Measurements from ENCODE around the gene NRM. TPM values are rescaled to one million over a fixed set of nuclear protein-coding genes. Genes with fewer than 3 reads are reported as not detected.

NRM gene
- total and polyA plus RNA-seq, 2 of the 13 experiments (the other 11 are each of a cell fraction or from before 2014, with no cell fraction given): 12.5 to 16.0 TPM

GRCh38 chr6:30717129-30717844, 26.5 kb upstream of the NRM start, which contains the start of gene MDC1 (continued):
- TF ChIP-seq, protein P1, sequence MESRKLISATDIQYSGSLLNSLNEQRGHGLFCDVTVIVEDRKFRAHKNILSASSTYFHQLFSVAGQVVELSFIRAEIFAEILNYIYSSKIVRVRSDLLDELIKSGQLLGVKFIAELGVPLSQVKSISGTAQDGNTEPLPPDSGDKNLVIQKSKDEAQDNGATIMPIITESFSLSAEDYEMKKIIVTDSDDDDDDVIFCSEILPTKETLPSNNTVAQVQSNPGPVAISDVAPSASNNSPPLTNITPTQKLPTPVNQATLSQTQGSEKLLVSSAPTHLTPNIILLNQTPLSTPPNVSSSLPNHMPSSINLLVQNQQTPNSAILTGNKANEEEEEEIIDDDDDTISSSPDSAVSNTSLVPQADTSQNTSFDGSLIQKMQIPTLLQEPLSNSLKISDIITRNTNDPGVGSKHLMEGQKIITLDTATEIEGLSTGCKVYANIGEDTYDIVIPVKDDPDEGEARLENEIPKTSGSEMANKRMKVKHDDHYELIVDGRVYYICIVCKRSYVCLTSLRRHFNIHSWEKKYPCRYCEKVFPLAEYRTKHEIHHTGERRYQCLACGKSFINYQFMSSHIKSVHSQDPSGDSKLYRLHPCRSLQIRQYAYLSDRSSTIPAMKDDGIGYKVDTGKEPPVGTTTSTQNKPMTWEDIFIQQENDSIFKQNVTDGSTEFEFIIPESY (CRISPR knock-in tag; IDR thresholded peaks at IDR 0.05): peak; percentile 89
- TF ChIP-seq EHMT2 (IDR thresholded peaks at IDR 0.05; ENCODE audit: borderline replicate concordance, low read depth, low read length) (peak; percentile 78; the same call in 1 of the 2 replicates), NPAS2 (CRISPR knock-in tag; IDR thresholded peaks at IDR 0.05; ENCODE audit: borderline replicate concordance) (no peak), ZNF24 (IDR thresholded peaks at IDR 0.05) (no peak), HMG20B (CRISPR knock-in tag; conservative IDR thresholded peaks at IDR 0.05) (peak; percentile 39; the same call in 1 of the 2 replicates), ZNF460 (CRISPR knock-in tag; IDR thresholded peaks at IDR 0.05; ENCODE audit: borderline replicate concordance) (no peak; the same call in 1 of the 2 replicates), JUN (CRISPR knock-in tag; IDR thresholded peaks at IDR 0.05) (peak; percentile 91), HCFC1 (IDR thresholded peaks at IDR 0.05; ENCODE audit: low read depth, low read length) (peak; percentile 74), KMT2B (CRISPR knock-in tag; IDR thresholded peaks at IDR 0.05) (peak; percentile 95), HOXA3 (CRISPR knock-in tag; IDR thresholded peaks at IDR 0.05) (peak; percentile 99), ZUFSP (CRISPR knock-in tag; IDR thresholded peaks at IDR 0.05; ENCODE audit: borderline replicate concordance) (no peak), CBX1 (IDR thresholded peaks at IDR 0.05; ENCODE audit: low read depth) (peak; percentile 65), ZFP62 (CRISPR knock-in tag; IDR thresholded peaks at IDR 0.05) (no peak), ZNF720 (CRISPR knock-in tag; IDR thresholded peaks at IDR 0.05) (0 out of 2 replicates have a peak, but pooled peaks have one; percentile 68), ZNF276 (CRISPR knock-in tag; IDR thresholded peaks at IDR 0.05; ENCODE audit: low read depth) (no peak)
- TF ChIP-seq, protein P2, sequence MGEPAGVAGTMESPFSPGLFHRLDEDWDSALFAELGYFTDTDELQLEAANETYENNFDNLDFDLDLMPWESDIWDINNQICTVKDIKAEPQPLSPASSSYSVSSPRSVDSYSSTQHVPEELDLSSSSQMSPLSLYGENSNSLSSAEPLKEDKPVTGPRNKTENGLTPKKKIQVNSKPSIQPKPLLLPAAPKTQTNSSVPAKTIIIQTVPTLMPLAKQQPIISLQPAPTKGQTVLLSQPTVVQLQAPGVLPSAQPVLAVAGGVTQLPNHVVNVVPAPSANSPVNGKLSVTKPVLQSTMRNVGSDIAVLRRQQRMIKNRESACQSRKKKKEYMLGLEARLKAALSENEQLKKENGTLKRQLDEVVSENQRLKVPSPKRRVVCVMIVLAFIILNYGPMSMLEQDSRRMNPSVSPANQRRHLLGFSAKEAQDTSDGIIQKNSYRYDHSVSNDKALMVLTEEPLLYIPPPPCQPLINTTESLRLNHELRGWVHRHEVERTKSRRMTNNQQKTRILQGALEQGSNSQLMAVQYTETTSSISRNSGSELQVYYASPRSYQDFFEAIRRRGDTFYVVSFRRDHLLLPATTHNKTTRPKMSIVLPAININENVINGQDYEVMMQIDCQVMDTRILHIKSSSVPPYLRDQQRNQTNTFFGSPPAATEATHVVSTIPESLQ (CRISPR knock-in tag; conservative IDR thresholded peaks at IDR 0.05): peak; percentile 85; the same call in 1 of the 2 replicates
- TF ChIP-seq, protein P3, sequence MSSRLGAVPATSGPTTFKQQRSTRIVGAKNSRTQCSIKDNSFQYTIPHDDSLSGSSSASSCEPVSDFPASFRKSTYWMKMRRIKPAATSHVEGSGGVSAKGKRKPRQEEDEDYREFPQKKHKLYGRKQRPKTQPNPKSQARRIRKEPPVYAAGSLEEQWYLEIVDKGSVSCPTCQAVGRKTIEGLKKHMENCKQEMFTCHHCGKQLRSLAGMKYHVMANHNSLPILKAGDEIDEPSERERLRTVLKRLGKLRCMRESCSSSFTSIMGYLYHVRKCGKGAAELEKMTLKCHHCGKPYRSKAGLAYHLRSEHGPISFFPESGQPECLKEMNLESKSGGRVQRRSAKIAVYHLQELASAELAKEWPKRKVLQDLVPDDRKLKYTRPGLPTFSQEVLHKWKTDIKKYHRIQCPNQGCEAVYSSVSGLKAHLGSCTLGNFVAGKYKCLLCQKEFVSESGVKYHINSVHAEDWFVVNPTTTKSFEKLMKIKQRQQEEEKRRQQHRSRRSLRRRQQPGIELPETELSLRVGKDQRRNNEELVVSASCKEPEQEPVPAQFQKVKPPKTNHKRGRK (CRISPR knock-in tag; IDR thresholded peaks at IDR 0.05): 0 out of 2 replicates have a peak, but pooled peaks have one; percentile 44
- TF ChIP-seq, protein P4, sequence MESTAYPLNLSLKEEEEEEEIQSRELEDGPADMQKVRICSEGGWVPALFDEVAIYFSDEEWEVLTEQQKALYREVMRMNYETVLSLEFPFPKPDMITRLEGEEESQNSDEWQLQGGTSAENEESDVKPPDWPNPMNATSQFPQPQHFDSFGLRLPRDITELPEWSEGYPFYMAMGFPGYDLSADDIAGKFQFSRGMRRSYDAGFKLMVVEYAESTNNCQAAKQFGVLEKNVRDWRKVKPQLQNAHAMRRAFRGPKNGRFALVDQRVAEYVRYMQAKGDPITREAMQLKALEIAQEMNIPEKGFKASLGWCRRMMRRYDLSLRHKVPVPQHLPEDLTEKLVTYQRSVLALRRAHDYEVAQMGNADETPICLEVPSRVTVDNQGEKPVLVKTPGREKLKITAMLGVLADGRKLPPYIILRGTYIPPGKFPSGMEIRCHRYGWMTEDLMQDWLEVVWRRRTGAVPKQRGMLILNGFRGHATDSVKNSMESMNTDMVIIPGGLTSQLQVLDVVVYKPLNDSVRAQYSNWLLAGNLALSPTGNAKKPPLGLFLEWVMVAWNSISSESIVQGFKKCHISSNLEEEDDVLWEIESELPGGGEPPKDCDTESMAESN (CRISPR knock-in tag; conservative IDR thresholded peaks at IDR 0.05): peak; percentile 96

Data from HepG2 (cell line).